IMR-90 (cell line): Measurements from ENCODE around the gene BLVRB. TPM values are rescaled to one million over a fixed set of nuclear protein-coding genes. Genes with fewer than 3 reads are reported as not detected.

Experiments
- ATAC-seq: fragments of 200-7000 bp; cut with Tn5 transposase; 2 replicates; pipeline ENCODE4 v1.9.1; 2020; ENCODE audit warnings: low read depth, mild to moderate bottlenecking, moderate library complexity
- BruUV-seq: library from RNA; stranded (reverse); fragments of 400-500 nt; replicated peaks from 2 replicates; lab custom pipeline; 2021; lab: Mats Ljungman, UMichigan
- CTCF ChIA-PET: fragments of 300-600 bp; formaldehyde crosslinking; extraction: SDS; loops from one replicate; lab custom pipeline; 2021; ENCODE audit warnings: antibody characterized with exemption; lab: Yijun Ruan, JAX
- POLR2A ChIA-PET: fragments of 300-600 bp; sonication (Branson Sonifier 250); formaldehyde crosslinking; loops from one replicate; lab custom pipeline; 2022; ENCODE audit warnings: antibody characterized with exemption; ENCODE audit not compliant: unreplicated experiment; lab: Charles Lee
- DNase-seq: peaks from one replicate; pipeline ENCODE4 v3.0.0; 2013
- H2AFZ ChIP-seq: replicated peaks from 2 replicates; pipeline ENCODE3; 2013; ENCODE audit warnings: low read length, mild to moderate bottlenecking; ENCODE audit not compliant: poor library complexity
- H2AK5ac ChIP-seq: 2 replicates; pipeline ENCODE4 v1.6.1; 2013; ENCODE audit warnings: low read depth, low read length, inconsistent platforms
- H2AK9ac ChIP-seq: replicated peaks from 2 replicates; pipeline ENCODE3; 2013; ENCODE audit warnings: mild to moderate bottlenecking, low read depth, low read length, moderate library complexity; ENCODE audit not compliant: poor library complexity
- H2BK120ac ChIP-seq: 2 replicates; pipeline ENCODE4 v1.6.1; 2013; ENCODE audit warnings: low read depth, low read length, inconsistent platforms
- H2BK15ac ChIP-seq: 3 replicates; pipeline ENCODE4 v1.6.1; 2013; ENCODE audit warnings: low read depth, low read length, inconsistent platforms
- H2BK20ac ChIP-seq: 2 replicates; pipeline ENCODE4 v1.6.1; 2013; ENCODE audit warnings: low read depth, mild to moderate bottlenecking, inconsistent platforms, low read length, moderate library complexity
- H2BK5ac ChIP-seq: 2 replicates; pipeline ENCODE4 v1.6.1; 2013; ENCODE audit warnings: mild to moderate bottlenecking, low read depth, low read length, inconsistent platforms; ENCODE audit not compliant: poor library complexity, severe bottlenecking
- H3K14ac ChIP-seq: replicated peaks from 2 replicates; pipeline ENCODE4 v1.6.1; 2013; ENCODE audit warnings: low read depth, low read length, inconsistent platforms
- H3K18ac ChIP-seq: 2 replicates; pipeline ENCODE4 v1.6.1; 2013; ENCODE audit warnings: low read depth, low read length, control low read depth
- H3K23ac ChIP-seq: 2 replicates; pipeline ENCODE4 v1.6.1; 2013; ENCODE audit warnings: low read depth, low read length, inconsistent platforms
- H3K27ac ChIP-seq: 2 replicates; pipeline ENCODE4 v1.5.1; 2013; ENCODE audit warnings: mild to moderate bottlenecking, control low read depth, low read length; ENCODE audit not compliant: insufficient read depth
- H3K27me3 ChIP-seq: 2 replicates; pipeline ENCODE4 v1.6.1; 2013; ENCODE audit warnings: low read length; ENCODE audit not compliant: control insufficient read depth, insufficient read depth
- H3K36me3 ChIP-seq: 2 replicates; pipeline ENCODE4 v1.6.1; 2013; ENCODE audit warnings: low read length, mixed read lengths; ENCODE audit not compliant: control insufficient read depth, insufficient read depth
- H3K4ac ChIP-seq: 2 replicates; pipeline ENCODE4 v1.6.1; 2013; ENCODE audit warnings: low read depth, low read length, inconsistent platforms
- H3K4me1 ChIP-seq: 2 replicates; pipeline ENCODE4 v1.6.1; 2013; ENCODE audit warnings: low read length, mixed read lengths; ENCODE audit not compliant: control insufficient read depth, insufficient read depth
- H3K4me2 ChIP-seq: 2 replicates; pipeline ENCODE4 v1.6.1; 2013; ENCODE audit warnings: low read depth, mild to moderate bottlenecking, control low read depth, low read length, moderate library complexity
- H3K4me3 ChIP-seq: 2 replicates; pipeline ENCODE4 v1.5.1; 2013; ENCODE audit warnings: low read depth, mild to moderate bottlenecking, control low read depth, low read length, moderate library complexity; ENCODE audit not compliant: insufficient read depth
- H3K56ac ChIP-seq: 2 replicates; pipeline ENCODE4 v1.6.1; 2013; ENCODE audit warnings: low read length, inconsistent platforms; ENCODE audit not compliant: insufficient read depth; ENCODE audit errors: extremely low read depth
- H3K79me1 ChIP-seq, 2 experiments: 2 replicates each; pipeline ENCODE4 v1.6.1; 2013; ENCODE audit warnings: low read length in 2 of 2, inconsistent platforms in 1 of 2, low read depth in 1 of 2
- H3K9ac ChIP-seq: 2 replicates; pipeline ENCODE4 v1.6.1; 2013; ENCODE audit warnings: low read depth, low read length, control low read depth
- H3K9me1 ChIP-seq: 2 replicates; pipeline ENCODE4 v1.6.1; 2013; ENCODE audit warnings: low read length, inconsistent platforms; ENCODE audit not compliant: insufficient read depth
- H3K9me3 ChIP-seq: 2 replicates; pipeline ENCODE4 v1.6.1; 2013; ENCODE audit warnings: low read length; ENCODE audit not compliant: control insufficient read depth, insufficient read depth
- H4K20me1 ChIP-seq: 2 replicates; pipeline ENCODE4 v1.6.1; 2013; ENCODE audit warnings: low read length, inconsistent platforms; ENCODE audit not compliant: insufficient read depth
- H4K5ac ChIP-seq: 2 replicates; pipeline ENCODE4 v1.6.1; 2013; ENCODE audit warnings: mild to moderate bottlenecking, low read depth, low read length, control low read depth
- H4K8ac ChIP-seq, 2 experiments: 2 replicates each; pipeline ENCODE4 v1.6.1; 2013; ENCODE audit warnings: low read depth in 2 of 2, low read length in 2 of 2, control low read depth in 1 of 2, inconsistent platforms in 1 of 2
- H4K91ac ChIP-seq: 2 replicates; pipeline ENCODE4 v1.6.1; 2013; ENCODE audit warnings: low read depth, low read length, inconsistent platforms; ENCODE audit not compliant: insufficient read depth
- BHLHE40 ChIP-seq: fragments of 150-350 bp; IDR thresholded peaks from 2 replicates; pipeline ENCODE4 v1.6.1; 2016; ENCODE audit warnings: mild to moderate bottlenecking, low read depth, low read length
- CEBPB ChIP-seq: IDR thresholded peaks from 2 replicates; pipeline ENCODE4 v1.6.1; 2012; ENCODE audit warnings: low read depth, low read length, improper control_type of control experiment
- WGBS, 2 experiments: methylation state at CpG; one replicate each; pipeline versions ENCODE4 v1.1.5 to v1.1.7; 2013; ENCODE audit warnings: missing lambda C conversion rate in 2 of 2; ENCODE audit not compliant: insufficient read length in 1 of 2; ENCODE audit errors: extremely low coverage in 2 of 2; 5-methylcytosine and 5-hydroxymethylcytosine counted together
- dilution Hi-C: fragments of 300-500 bp; cut with HindIII; formaldehyde crosslinking; loops from one replicate; pipeline ENCODE4 v1.14.3; 2018; ENCODE audit warnings: low sequenced_read_pairs; ENCODE audit not compliant: unreplicated experiment
- in situ Hi-C: fragments of 300-500 bp; cut with MboI; formaldehyde crosslinking; loops from 3 replicates; pipeline ENCODE4 v1.14.3; 2019; ENCODE audit warnings: low sequenced_read_pairs, inconsistent platforms, mixed read lengths
- intact Hi-C: fragments of 100-400 bp; cut with micrococcal nuclease; formaldehyde crosslinking; loops from 2 replicates; pipeline ENCODE4 v1.10.0; 2022
- polyA plus RNA-seq, 3 experiments: library from polyadenylated mRNA; depleted of rRNA; stranded (reverse); fragments of >200 nt; gene quantifications; 2 replicates each; pipeline ENCODE4 v1.2.3, GENCODE V29; 2012; ENCODE audit warnings: low replicate concordance in 1 of 3
- total RNA-seq: library from RNA; depleted of rRNA; stranded (reverse); fragments of >200 nt; gene quantifications from 2 replicates; pipeline ENCODE4 v1.2.3, GENCODE V29; 2012

The BLVRB gene
- total and polyA plus RNA-seq, 2 of the 4 experiments (the other 2 are of a cell fraction) = 65.2 to 102 TPM

- TF ChIP-seq BHLHE40 = peak; percentile 61
- no peak for TF ChIP-seq CEBPB
- Histone ChIP-seq H4K5ac (no peak overlapping the region), H2AK5ac (peak overlapping the region; percentile 72), H3K4me2 (peak overlapping the region; percentile 92), H3K36me3 (no peaks in the 10 kb centered on the region), H2BK5ac (no peak overlapping the region), H3K56ac (no peak overlapping the region), H3K27ac (no peak overlapping the region), H3K14ac (no peak overlapping the region), H2BK20ac (no peak overlapping the region), H3K9me1 (peaks cover 11% of the 10 kb centered on the region), H4K8ac (peak overlapping the region in 1 of 2 experiments; percentile 53; a peak in 1 of 4 replicates), H3K18ac (0 out of 2 replicates have a peak overlapping the region, but pooled peaks have one; percentile 10), H2BK15ac (no peak overlapping the region), H3K27me3 (peaks cover 11% of the 10 kb centered on the region; the same call in 1 of the 2 replicates), H3K23ac (0 out of 2 replicates have a peak overlapping the region, but pooled peaks have one; percentile 14), H4K20me1 (peaks cover 9% of the 10 kb centered on the region; the same call in 1 of the 2 replicates), H3K9me3 (no peaks in the 10 kb centered on the region), H3K9ac (no peak overlapping the region), H3K4ac (peak overlapping the region; percentile 1; the same call in 1 of the 2 replicates), H3K79me1 (peaks cover 0 to 25% of the 10 kb centered on the region in 2 experiments; a peak in 2 of 4 replicates), H2BK120ac (no peak overlapping the region), H3K4me1 (peaks cover 16% of the 10 kb centered on the region), H4K91ac (no peak overlapping the region), H2AFZ (peak overlapping the region; percentile 99), H3K4me3 (peak overlapping the region; percentile 39), H2AK9ac (peak overlapping the region; percentile 1)
- BruUV-seq = no TSS peak
- in situ Hi-C loops (no loop called here), intact Hi-C loops (loop anchor here (10.0 kb wide), 1 partner anchor 58 kb away; no protein-coding TSS in a partner anchor), dilution Hi-C loops (no loop called here)
- no peak for ATAC-seq
- ChIA-PET POLR2A (no interaction called here), CTCF (interaction anchor here (1.1 to 2.8 kb wide), 3 partner anchors 42 to 55 kb away, joined by 3 to 10 read pairs (median 4); no protein-coding TSS in a partner anchor)
- DNase-seq = no peak
- 17% methylated on average over 32 of the region's 48 CpGs; no CpG with 5 or more reads in 1 of the 2 experiments for WGBS, 2 experiments
Observed at GRCh38 chr19:40466219-40466984, 857 bp upstream of the BLVRB start.
